Common myeloid progenitor, CD34-positive (primary cell): ENCODE results near the gene CDH4.

Experiments used
- CTCF ChIA-PET: fragments of 350-600 bp; sonication (Branson Sonifier 250); formaldehyde crosslinking; loops from one replicate; lab custom pipeline; 2021; ENCODE audit warnings: antibody characterized with exemption; lab: Charles Lee
- POLR2A ChIA-PET: fragments of 350-600 bp; sonication (Branson Sonifier 250); formaldehyde crosslinking; loops from one replicate; lab custom pipeline; 2021; ENCODE audit warnings: antibody characterized with exemption; lab: Charles Lee
- DNase-seq, 3 donors: peaks; one replicate each; pipeline versions ENCODE4 v3.0.0 to v3.0.0-alpha.2; 2013
- H3K27ac ChIP-seq, 2 experiments: 1 replicate in 1 of 2; 2 replicates in 1 of 2; pipeline ENCODE4 v1.7.0; 2013; ENCODE audit warnings: inconsistent platforms in 2 of 2, low read length in 2 of 2, mild to moderate bottlenecking in 2 of 2, low read depth in 1 of 2, moderate library complexity in 1 of 2; ENCODE audit not compliant: severe bottlenecking in 2 of 2, insufficient read depth in 1 of 2, poor library complexity in 1 of 2
- H3K27me3 ChIP-seq, 5 experiments: replicated peaks in 2 of 5; 1 replicate in 3 of 5; 2 replicates in 2 of 5; pipeline versions ENCODE4 v1.6.1 to v1.7.0; 2013; ENCODE audit warnings: low read length in 4 of 5, mild to moderate bottlenecking in 2 of 5, moderate library complexity in 2 of 5, inconsistent platforms in 1 of 5; ENCODE audit not compliant: insufficient read depth in 5 of 5, control insufficient read depth in 4 of 5
- H3K36me3 ChIP-seq, 4 experiments: 1 replicate in 2 of 4; 2 replicates in 2 of 4; pipeline versions ENCODE4 v1.6.1 to v1.7.0; 2013; ENCODE audit warnings: low read length in 3 of 4, control low read depth in 1 of 4, mild to moderate bottlenecking in 1 of 4; ENCODE audit not compliant: control insufficient read depth in 4 of 4, insufficient read depth in 4 of 4
- H3K4me1 ChIP-seq, 4 experiments: 1 replicate in 3 of 4; 2 replicates in 1 of 4; pipeline versions ENCODE4 v1.6.1 to v1.7.1; 2013; ENCODE audit warnings: low read length in 3 of 4, mild to moderate bottlenecking in 3 of 4, control low read depth in 1 of 4, inconsistent platforms in 1 of 4, moderate library complexity in 1 of 4; ENCODE audit not compliant: control insufficient read depth in 4 of 4, insufficient read depth in 4 of 4; ENCODE audit errors: control extremely low read depth in 1 of 4
- H3K4me3 ChIP-seq, 7 experiments: 1 replicate in 4 of 7; 2 replicates in 3 of 7; pipeline versions ENCODE4 v1.5.1 to v1.7.0; 2013; ENCODE audit warnings: mild to moderate bottlenecking in 7 of 7, low read length in 6 of 7, moderate library complexity in 6 of 7, inconsistent platforms in 2 of 7, low read depth in 2 of 7, control low read depth in 1 of 7; ENCODE audit not compliant: insufficient read depth in 4 of 7, control insufficient read depth in 1 of 7; ENCODE audit errors: extremely low read depth in 1 of 7
- H3K9me3 ChIP-seq, 5 experiments: 1 replicate in 4 of 5; 2 replicates in 1 of 5; pipeline versions ENCODE4 v1.6.1 to v1.7.1; 2013; ENCODE audit warnings: low read length in 4 of 5, mild to moderate bottlenecking in 2 of 5, inconsistent platforms in 1 of 5, low read depth in 1 of 5, moderate library complexity in 1 of 5; ENCODE audit not compliant: control insufficient read depth in 4 of 5, insufficient read depth in 2 of 5; ENCODE audit errors: control extremely low read depth in 1 of 5
- WGBS: methylation state at CpG from one replicate; pipeline ENCODE4 v1.1.5; 2013; ENCODE audit not compliant: insufficient coverage; 5-methylcytosine and 5-hydroxymethylcytosine counted together

The CDH4 gene

DNA sequence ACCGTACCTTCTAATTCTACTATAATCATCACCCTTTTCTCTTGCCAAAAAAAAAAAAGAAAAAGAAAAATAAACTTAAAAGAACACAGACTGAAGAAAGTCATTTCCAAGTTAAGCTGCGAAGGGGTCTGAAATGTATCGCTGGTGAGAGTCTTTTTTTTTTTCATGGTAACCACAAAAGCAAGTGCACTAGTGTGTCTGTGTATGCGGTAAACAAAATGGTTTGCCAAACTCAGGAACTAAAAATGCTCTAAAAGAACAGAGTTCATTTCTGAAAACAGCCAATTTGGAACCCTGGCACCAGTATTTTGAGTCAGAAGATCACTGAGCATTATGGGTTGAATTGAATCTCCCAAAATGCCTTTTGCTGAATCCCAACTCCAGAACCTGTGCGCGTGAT, 46.6 kb downstream of the CDH4 start:
- CTCF ChIA-PET = no interaction called here
- POLR2A ChIA-PET = no interaction called here
- Histone ChIP-seq H3K9me3 (peaks cover 0 to 27% (median 0%) of the 10 kb centered on the region in 5 experiments), H3K4me3 (no peak overlapping the region), H3K4me1 (no peaks in the 10 kb centered on the region), H3K36me3 (no peaks in the 10 kb centered on the region), H3K27ac (no peak overlapping the region), H3K27me3 (no peaks in the 10 kb centered on the region)
- 96% methylated on average over 5 of the region's 6 CpGs for WGBS
- no peak for DNase-seq

DNA sequence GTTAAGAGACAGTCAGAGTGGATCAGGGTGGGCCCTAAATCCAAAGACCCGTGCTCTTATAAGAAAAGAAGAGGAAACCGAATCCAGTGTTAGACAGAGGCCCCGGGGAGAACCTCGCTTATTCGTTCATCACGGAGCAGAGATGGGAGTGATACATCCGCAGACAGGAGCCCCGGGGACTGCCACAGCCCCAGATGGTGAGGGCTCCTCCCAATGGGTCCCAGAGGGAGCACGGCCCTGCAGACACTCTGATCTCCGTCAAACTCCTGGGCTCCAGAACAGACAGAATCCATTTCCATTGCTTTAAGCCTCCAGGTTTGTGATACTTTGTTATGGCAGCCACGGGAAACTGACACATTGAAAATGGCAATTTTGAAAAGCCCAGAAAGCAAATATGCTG, 47.0 kb downstream of the CDH4 start:
- DNase-seq = no peak
- H3K27ac ChIP-seq = no peak overlapping the region
- ChIA-PET CTCF (no interaction called here), POLR2A (no interaction called here)
- H3K4me3 ChIP-seq = no peak overlapping the region
- no peaks in the 10 kb centered on the region for H3K27me3 ChIP-seq
- WGBS = 90% methylated on average over 11 of the region's 11 CpGs
- no peaks in the 10 kb centered on the region for H3K4me1 ChIP-seq
- peaks cover 0 to 25% (median 0%) of the 10 kb centered on the region in 5 experiments for H3K9me3 ChIP-seq
- H3K36me3 ChIP-seq = no peaks in the 10 kb centered on the region

DNA sequence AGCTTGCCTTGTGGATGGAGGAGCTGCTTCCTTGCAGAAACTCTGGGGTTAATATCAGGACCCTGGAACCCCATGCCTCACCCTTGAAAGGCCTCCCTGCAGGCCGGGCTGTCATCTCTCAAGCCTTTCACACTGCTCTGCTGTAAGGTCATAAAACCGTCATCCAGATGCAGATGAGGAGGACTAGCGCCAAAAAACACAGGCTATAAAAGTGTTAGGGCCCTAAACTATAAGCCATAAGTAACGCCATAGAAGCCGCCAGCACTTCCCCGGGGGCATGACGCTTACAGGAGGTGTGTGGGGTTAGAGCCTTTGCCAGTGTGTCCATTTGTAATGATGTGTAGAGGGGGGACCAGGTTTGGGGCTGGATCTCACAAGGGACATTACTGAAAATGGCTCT, 47.6 kb downstream of the CDH4 start:
- Histone ChIP-seq H3K27ac (no peak overlapping the region), H3K27me3 (no peaks in the 10 kb centered on the region), H3K36me3 (no peaks in the 10 kb centered on the region), H3K4me1 (no peaks in the 10 kb centered on the region), H3K9me3 (peaks cover 0 to 22% (median 0%) of the 10 kb centered on the region in 5 experiments), H3K4me3 (no peak overlapping the region)
- WGBS = 72% methylated on average over 7 of the region's 7 CpGs
- CTCF ChIA-PET = no interaction called here
- POLR2A ChIA-PET = no interaction called here
- DNase-seq = no peak

DNA sequence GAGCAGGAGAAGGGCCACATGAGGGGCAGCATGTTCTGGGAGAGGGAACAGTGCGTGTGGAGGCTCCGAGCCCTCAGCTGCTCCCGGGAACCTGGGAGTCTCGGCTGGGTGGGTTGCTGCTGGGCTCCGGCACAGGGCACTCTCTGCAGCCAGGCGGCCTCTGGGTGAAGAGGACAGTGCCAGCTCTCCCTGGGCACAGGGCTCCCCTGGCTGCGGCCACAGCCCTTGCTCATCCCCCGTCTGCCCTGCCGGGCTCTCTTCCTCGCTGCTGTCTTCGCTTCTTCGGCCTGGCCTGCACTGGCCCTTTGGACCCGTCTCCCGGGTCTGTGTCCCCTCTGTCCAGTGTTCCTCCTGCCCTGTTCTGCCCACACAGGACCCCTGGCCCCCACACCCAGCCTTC, 48.2 kb downstream of the CDH4 start:
- 88% methylated on average over 12 of the region's 14 CpGs for WGBS
- POLR2A ChIA-PET = no interaction called here
- peaks cover 0 to 20% (median 0%) of the 10 kb centered on the region in 5 experiments for H3K9me3 ChIP-seq

DNA sequence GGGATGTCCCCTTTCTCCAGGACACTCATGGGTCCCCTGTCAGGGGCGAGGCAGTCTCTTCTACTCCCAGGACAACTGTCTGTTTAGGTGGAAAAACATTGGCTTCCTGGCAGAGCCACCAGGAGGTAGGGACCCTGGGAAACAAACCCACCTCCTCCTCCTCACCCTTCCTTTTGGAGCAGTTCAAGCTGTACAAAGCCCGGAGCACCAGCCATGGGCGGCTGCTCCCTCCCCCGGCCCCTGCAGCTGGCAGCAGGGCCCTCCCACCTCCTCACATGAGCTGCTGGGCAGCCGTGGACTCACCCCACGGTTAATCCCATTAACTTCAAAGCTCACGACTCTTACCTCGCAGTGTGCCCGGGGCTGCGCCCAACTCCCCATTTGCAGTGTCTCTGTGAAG, 48.6 kb downstream of the CDH4 start:
- Histone ChIP-seq H3K27ac (no peak overlapping the region), H3K27me3 (no peaks in the 10 kb centered on the region), H3K4me1 (no peaks in the 10 kb centered on the region), H3K9me3 (peaks cover 0 to 18% (median 0%) of the 10 kb centered on the region in 5 experiments), H3K4me3 (no peak overlapping the region), H3K36me3 (no peaks in the 10 kb centered on the region)
- ChIA-PET POLR2A (no interaction called here), CTCF (no interaction called here)
- WGBS = 86% methylated on average over 9 of the region's 10 CpGs
- no peak for DNase-seq

More for the DNA sequence above, 48.2 kb downstream of the CDH4 start:
- H3K27ac ChIP-seq = no peak overlapping the region
- CTCF ChIA-PET = no interaction called here
- no peak overlapping the region for H3K4me3 ChIP-seq
- H3K36me3 ChIP-seq = no peaks in the 10 kb centered on the region
- no peaks in the 10 kb centered on the region for H3K4me1 ChIP-seq
- no peak for DNase-seq
- no peaks in the 10 kb centered on the region for H3K27me3 ChIP-seq

DNA sequence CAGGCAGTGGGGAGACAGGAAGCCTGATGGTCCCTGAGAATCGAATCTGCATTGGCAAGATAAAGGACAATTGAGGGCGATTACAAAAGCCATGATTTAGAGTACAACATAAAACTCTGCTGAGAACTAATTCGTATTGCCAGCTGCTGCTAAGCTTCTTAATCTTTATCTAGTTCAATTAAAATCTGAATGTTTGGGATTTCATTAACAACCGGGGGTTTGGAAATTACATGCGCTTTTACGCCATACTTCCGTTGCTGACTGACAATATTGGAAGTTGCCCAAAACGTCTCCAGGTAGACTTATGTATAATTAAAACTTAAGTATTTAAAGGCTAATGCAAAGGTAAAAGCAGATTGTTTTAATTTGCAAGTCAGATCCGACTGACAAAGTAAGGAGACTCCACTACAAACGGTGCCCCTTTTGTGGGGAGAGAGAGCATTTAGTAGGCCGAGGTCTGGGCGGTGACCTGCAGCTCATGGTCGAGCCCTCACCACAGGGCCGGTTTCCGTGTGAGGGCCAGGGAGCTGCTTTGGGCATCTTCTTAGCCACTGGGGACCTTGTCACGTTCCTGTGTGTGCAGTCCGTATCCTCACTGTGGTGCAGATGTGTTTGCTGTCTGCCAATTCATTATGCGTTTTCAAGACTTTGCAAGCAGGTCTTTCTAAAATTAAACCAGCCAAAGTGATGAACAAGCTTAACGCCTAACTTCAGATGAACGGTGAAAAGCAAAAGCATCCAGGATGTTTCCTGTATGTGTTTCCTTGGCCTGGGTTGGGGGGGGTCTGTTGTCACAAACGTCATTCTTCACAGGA, 49.9 kb downstream of the CDH4 start:
- Histone ChIP-seq H3K4me1 (no peaks in the 10 kb centered on the region), H3K27ac (no peak overlapping the region), H3K4me3 (no peak overlapping the region), H3K27me3 (no peaks in the 10 kb centered on the region), H3K9me3 (peaks cover 0 to 13% (median 0%) of the 10 kb centered on the region in 5 experiments), H3K36me3 (no peaks in the 10 kb centered on the region)
- CTCF ChIA-PET = no interaction called here
- DNase-seq = no peak
- WGBS = 81% methylated on average over 13 of the region's 21 CpGs
- POLR2A ChIA-PET = no interaction called here

DNA sequence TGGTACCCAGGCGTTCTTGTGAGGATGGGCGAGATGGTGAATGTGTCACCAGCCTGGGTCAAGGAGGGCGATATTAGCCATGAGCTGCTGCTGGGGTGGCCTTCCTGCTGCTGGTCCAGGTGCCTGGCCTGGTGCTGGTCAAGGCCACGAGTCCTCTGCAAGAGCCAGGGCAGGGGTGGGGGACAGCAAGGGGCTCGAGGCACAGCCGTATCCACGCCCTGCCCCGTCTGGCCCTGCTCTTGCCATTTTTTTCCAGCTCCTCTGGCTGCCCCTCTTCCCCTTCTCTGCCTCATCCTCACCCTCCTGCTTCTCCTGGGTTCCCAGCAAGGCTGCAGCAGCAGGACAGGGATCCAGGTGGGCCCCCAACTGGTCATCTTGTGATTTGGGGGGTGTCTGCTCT, 51.2 kb downstream of the CDH4 start:
- CTCF ChIA-PET = no interaction called here
- POLR2A ChIA-PET = no interaction called here
- Histone ChIP-seq H3K9me3 (peaks cover 0 to 12% (median 0%) of the 10 kb centered on the region in 5 experiments), H3K27ac (no peak overlapping the region), H3K27me3 (no peaks in the 10 kb centered on the region), H3K4me3 (no peak overlapping the region), H3K4me1 (no peaks in the 10 kb centered on the region), H3K36me3 (no peaks in the 10 kb centered on the region)
- 94% methylated on average over 8 of the region's 8 CpGs for WGBS
- no peak for DNase-seq
